T-helper 1 cell treated with Interleukin-12 subunit alpha and Interleukin-12 subunit beta and Interleukin-4 antibody, amounts not matched to agents 30 μg/mL and 1 μg/mL, for 36 hours (primary cell): ENCODE measurements around the gene FARP1.
"Not testable (repeated sequence)": the region's sequence is repeated elsewhere in the genome, so short reads cannot be mapped to it uniquely, and the experiment has no call there.

Experiments used
- H3K27ac Mint-ChIP-seq: one replicate; pipeline ENCODE4 v1.8.0; 2021; ENCODE audit warnings: mild to moderate bottlenecking, mixed read lengths
- H3K27me3 Mint-ChIP-seq: one replicate; pipeline ENCODE4 v1.8.0; 2021; ENCODE audit warnings: low read depth, mixed read lengths
- H3K36me3 Mint-ChIP-seq: one replicate; pipeline ENCODE4 v1.8.0; 2021; ENCODE audit warnings: low read depth, mixed read lengths
- H3K4me1 Mint-ChIP-seq: one replicate; pipeline ENCODE4 v1.8.0; 2021; ENCODE audit warnings: low read depth, mixed read lengths
- H3K4me3 Mint-ChIP-seq: one replicate; pipeline ENCODE4 v1.8.0; 2021; ENCODE audit warnings: mild to moderate bottlenecking, moderate library complexity, mixed read lengths
- H3K9me3 Mint-ChIP-seq: one replicate; pipeline ENCODE4 v1.8.0; 2021; ENCODE audit warnings: mixed read lengths

The FARP1 gene

DNA sequence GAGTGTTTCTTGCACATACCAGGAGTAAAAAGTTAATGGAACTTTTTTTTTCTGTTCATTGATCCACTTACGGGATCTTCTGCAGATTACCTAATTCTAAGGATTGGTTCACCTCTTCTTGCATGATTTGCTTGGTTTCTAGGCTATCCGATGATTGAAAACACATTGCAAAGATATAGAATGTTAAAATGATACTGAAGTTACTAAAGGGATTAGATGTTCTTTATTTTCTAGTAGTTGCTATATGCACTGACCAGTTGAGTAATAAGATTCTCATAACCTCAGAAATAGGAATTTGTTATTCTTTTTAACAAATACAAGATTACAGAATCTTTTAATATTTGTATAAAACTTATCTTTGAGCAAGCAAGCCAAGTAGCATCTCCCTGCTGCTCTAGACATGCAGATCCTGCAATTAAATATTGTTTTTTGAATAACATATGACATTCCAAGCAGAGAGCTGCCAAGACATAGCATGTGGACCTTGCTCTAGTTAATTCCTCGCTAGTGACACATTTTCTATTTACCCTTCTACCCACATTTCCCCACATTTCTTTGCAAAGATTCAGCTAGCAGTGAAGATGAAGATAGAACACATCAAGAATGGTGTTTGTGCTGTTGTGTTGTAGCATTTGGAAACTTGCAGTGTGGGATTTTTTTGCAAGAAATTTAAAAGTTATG, 85.9 kb downstream of the FARP1 start:
- H3K36me3 Mint-ChIP-seq: no peaks in the 10 kb centered on the region
- H3K27me3 Mint-ChIP-seq: no peaks in the 10 kb centered on the region
- H3K27ac Mint-ChIP-seq: no peak overlapping the region
- H3K4me1 Mint-ChIP-seq: no peaks in the 10 kb centered on the region
- H3K9me3 Mint-ChIP-seq: no peaks in the 10 kb centered on the region
- H3K4me3 Mint-ChIP-seq: no peak overlapping the region

DNA sequence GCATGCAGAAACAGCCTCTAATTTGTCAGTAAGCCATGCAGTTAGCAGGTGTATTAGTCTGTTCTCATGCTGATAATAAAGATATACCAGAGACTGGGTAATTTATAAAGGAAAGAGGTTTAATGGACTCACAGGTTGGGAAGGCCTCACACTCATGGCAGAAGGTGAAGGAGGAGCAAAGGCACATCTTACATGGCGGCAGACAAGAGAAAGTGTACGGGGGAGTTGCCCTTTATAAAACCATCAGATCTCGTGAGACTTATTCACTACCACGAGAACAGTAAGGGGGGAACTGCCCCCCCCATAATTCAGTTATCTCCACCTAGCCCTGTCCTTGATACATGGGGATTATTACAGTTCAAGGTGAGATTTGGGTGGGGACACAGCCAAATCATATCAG, 87.9 kb downstream of the FARP1 start:
- not testable (repeated sequence) for H3K27ac Mint-ChIP-seq, H3K9me3 Mint-ChIP-seq, H3K36me3 Mint-ChIP-seq, H3K4me1 Mint-ChIP-seq, H3K27me3 Mint-ChIP-seq, H3K4me3 Mint-ChIP-seq

DNA sequence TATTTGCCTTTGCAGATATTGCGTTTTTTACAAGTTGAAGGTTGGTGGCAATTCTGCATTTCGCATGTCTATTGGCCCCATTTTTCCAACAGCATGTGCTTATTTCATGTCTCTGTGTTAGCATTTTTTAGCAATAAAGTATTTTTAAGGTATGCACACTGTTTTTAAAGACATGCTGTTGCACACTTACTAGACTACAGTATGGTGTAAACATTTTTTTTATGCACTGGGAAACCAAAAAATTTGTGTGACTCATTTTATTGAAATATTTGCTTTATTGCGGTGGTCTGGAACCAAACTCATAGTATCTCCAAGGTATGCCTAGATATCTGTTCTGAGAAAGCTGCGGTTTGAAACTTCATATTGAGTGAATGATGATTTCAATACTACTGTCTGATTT, 89.6 kb downstream of the FARP1 start:
- Mint-ChIP-seq H3K27me3 (no peaks in the 10 kb centered on the region), H3K4me3 (no peak overlapping the region), H3K9me3 (no peaks in the 10 kb centered on the region), H3K27ac (no peak overlapping the region), H3K36me3 (no peaks in the 10 kb centered on the region), H3K4me1 (no peaks in the 10 kb centered on the region)

DNA sequence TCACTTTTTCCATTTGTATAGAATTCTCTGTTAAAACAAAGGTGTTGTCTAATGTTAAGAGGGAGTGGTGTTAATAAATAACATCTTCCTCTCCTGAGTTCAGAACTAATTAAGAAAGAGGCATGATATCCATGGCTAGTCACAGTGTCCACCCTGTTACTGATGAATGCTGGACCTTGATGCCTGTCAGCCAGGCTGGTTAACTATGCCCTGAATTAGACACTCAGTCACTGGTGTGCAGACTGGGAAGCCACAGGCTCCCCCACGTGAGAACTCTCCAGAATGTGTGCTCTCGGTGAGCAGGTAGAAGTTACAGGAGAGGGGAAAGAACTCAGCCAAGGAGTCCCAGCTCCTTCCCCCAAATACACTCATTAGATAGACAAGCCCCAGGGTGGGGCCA, 90.2 kb downstream of the FARP1 start:
- Mint-ChIP-seq H3K9me3 (no peaks in the 10 kb centered on the region), H3K4me3 (no peak overlapping the region), H3K36me3 (no peaks in the 10 kb centered on the region), H3K27ac (no peak overlapping the region), H3K4me1 (no peaks in the 10 kb centered on the region), H3K27me3 (no peaks in the 10 kb centered on the region)

DNA sequence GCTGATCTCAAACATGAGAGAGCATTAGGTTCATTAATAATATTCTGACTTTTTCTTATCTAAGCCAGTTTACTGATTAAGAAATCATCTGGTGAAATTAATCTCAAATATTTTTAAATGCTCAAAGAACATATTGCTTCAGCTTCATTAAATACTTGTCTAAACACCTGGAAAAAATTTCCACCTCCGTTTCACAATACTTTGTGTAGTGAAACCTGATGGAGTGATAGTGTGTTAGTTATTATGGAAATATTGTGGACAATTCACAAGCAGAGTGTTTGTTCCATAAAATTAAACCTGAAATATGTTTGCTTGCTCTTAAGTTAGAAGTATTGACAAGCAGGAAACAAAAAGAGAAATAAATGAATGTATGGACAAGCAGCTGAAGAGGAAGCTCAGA, 91.5 kb downstream of the FARP1 start:
- no peaks in the 10 kb centered on the region for H3K9me3 Mint-ChIP-seq
- H3K27me3 Mint-ChIP-seq: no peaks in the 10 kb centered on the region
- H3K27ac Mint-ChIP-seq: no peak overlapping the region
- no peaks in the 10 kb centered on the region for H3K36me3 Mint-ChIP-seq
- H3K4me3 Mint-ChIP-seq: no peak overlapping the region
- no peaks in the 10 kb centered on the region for H3K4me1 Mint-ChIP-seq

DNA sequence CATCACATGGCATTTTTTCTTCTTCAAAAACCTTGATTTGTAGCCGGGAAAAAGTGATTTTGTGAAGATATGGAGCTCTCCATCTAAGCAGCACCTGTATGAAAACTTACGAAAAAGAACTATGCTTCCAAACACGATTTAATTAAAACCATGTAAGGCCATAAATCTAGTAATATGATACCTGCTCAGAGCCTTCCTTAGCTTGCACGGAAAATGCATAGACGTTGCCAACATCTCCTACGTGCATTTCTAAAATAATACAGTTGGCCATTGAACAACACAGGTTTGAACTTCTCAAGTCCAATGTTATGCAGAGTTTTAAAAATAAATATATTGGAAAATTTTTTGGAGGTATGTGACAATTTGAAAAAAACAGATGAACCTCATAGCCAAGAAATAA, 93.3 kb downstream of the FARP1 start:
- Mint-ChIP-seq H3K4me3 (no peak overlapping the region), H3K27me3 (no peaks in the 10 kb centered on the region), H3K4me1 (no peaks in the 10 kb centered on the region), H3K9me3 (no peaks in the 10 kb centered on the region), H3K36me3 (no peaks in the 10 kb centered on the region), H3K27ac (no peak overlapping the region)

DNA sequence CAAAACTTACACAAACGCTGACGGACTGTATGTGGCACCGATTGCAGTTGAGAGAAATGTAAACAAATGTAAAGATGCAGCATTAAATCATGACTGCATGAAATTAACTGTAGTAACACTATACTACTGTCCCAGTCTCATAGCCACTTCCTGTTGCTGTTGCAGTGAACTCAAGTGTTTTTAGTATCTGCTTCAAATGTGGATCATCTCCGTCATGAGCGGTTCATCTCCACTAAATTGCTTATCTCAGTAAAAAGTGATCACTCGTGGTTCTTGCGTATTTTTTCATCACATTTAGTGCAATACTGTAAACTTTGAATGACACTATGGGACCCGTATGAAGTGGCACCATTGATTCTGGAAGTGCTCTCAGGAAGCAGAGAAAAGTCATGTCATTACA, 94.4 kb downstream of the FARP1 start:
- H3K27ac Mint-ChIP-seq: no peak overlapping the region
- no peak overlapping the region for H3K4me3 Mint-ChIP-seq
- no peaks in the 10 kb centered on the region for H3K36me3 Mint-ChIP-seq
- no peaks in the 10 kb centered on the region for H3K4me1 Mint-ChIP-seq
- H3K27me3 Mint-ChIP-seq: no peaks in the 10 kb centered on the region
- no peaks in the 10 kb centered on the region for H3K9me3 Mint-ChIP-seq

DNA sequence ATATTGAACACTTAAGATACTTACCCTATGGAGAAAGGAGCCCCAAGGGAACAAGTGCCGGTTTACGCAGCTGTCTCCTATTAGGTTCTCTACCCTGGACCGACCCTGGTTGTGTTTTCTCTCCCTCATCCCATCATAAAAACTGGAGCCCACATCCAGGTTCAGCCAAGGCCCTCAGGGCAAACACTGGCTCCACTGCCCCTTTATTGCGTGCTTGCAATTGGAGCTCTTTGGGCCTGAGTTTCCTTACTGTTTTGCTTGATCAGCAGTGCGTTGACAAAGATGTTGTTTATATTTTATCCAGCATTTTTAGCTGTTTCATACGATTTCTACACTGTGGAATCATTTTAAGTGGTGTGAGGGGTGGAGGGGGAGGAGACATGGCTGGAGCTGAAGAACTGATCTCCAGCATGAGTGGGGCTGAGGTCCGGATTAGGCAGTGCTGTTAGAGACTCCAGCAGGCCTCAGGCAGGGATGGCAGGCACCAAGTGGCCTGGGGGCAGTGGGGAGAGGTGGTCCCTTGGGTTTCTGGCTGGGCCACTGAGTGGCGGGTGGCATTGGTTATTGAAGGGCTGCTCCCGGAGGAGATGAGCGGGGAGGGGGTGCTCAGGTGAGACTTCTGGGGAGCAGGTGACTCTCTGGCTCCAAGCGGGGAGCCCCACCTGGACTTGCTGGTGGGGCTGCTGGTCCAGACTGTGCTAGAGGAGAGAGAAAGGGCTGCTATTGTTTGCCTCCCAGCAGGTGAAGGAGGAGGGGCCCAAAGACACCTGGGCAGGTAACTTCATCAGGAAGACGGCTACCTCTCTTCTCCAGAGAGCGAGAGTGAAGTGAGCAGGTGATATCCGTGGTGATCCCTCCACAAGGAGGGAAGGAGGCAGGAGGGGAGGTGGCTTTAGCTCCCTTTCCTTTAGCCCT, 96.5 kb downstream of the FARP1 start:
- H3K27me3 Mint-ChIP-seq: peaks cover 1% of the 10 kb centered on the region
- no peaks in the 10 kb centered on the region for H3K4me1 Mint-ChIP-seq
- H3K9me3 Mint-ChIP-seq: no peaks in the 10 kb centered on the region
- no peaks in the 10 kb centered on the region for H3K36me3 Mint-ChIP-seq
- H3K27ac Mint-ChIP-seq: no peak overlapping the region
- H3K4me3 Mint-ChIP-seq: no peak overlapping the region

DNA sequence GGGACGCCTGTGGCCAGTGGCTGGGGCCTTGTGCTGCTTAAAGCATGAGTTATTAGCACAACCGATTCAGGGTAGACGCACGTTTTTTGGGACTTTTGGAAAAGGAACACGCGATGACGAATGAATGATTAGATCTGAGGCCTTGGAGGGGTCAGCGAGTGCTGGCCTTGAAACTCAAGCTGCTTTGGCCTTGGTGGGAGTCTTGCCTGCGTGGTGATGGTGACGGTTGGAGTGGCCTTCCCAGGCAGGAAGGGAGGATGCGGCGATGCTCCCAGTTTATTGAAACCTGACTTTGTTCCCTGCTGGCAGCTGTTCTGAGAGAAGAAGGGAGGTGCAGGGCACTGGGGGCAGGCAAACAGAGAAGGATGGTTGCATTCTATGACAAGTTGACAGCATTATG, 97.2 kb downstream of the FARP1 start:
- Mint-ChIP-seq H3K9me3 (no peaks in the 10 kb centered on the region), H3K27me3 (peaks cover 5% of the 10 kb centered on the region), H3K4me1 (no peaks in the 10 kb centered on the region), H3K36me3 (no peaks in the 10 kb centered on the region), H3K27ac (no peak overlapping the region), H3K4me3 (no peak overlapping the region)

DNA sequence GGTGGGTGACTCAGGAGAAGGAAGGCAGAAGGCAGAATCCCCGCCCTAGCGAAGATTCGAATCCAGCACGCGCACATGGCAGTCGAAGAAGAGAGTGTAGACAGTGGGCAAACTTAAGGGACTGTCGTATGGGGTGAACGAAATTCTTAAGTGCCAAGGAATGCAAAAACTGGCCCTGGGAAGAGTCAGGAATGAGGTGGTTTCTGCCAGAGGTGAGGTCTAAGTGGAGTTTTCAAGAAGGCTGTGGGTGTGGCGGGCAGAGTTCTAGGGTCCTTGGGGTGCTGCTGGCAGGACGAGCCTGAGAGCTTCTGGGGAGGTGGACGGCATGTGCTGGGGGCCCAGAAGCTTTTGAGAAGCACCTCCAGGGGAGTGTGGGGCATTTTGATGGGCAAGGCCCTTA, 98.1 kb downstream of the FARP1 start:
- Mint-ChIP-seq H3K27ac (no peak overlapping the region), H3K36me3 (no peaks in the 10 kb centered on the region), H3K27me3 (peaks cover 5% of the 10 kb centered on the region), H3K4me1 (no peaks in the 10 kb centered on the region), H3K4me3 (no peak overlapping the region), H3K9me3 (no peaks in the 10 kb centered on the region)

DNA sequence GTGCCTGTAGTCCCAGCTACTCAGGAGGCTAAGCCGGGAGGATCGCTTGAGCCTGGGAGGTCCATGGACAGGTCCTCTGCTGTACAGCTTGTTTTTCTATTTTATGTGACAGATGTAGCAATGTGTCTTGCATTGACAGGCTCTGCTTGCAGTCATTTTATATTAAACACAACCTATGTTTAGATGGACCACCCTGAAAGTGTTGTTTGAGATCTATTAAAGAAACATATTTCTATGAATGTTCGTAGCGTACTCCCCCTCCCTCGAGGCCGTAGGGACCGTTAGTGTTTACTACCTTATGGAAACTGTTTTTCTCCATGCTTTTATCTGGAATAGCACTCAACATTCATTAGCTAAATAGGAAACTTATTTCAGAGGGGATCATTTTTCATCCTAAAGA, 99.1 kb downstream of the FARP1 start:
- Mint-ChIP-seq H3K27ac (no peak overlapping the region), H3K4me3 (no peak overlapping the region), H3K27me3 (peaks cover 5% of the 10 kb centered on the region), H3K36me3 (no peaks in the 10 kb centered on the region), H3K9me3 (no peaks in the 10 kb centered on the region), H3K4me1 (no peaks in the 10 kb centered on the region)

DNA sequence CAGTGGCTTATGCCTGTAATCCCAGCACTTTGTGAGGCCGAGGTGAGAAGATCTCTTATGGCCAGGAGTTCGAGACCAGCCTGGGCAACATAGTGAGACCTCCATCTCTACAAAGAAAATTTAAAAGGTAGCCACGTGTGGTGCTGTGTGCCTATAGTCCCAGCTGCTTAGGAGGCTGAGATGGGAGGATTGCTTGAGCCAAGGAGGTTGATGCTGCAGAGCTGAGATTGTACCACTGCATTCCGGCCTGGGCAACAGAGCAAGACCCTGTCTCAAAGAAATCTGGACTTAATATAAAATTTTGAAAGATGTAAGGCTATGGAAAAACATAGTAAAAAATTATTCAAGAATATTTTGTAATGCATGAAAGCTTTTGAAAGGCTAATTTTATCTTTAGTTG, 99.5 kb downstream of the FARP1 start:
- Mint-ChIP-seq H3K27me3 (peaks cover 5% of the 10 kb centered on the region), H3K36me3 (no peaks in the 10 kb centered on the region), H3K4me3 (no peak overlapping the region), H3K4me1 (no peaks in the 10 kb centered on the region), H3K27ac (no peak overlapping the region), H3K9me3 (no peaks in the 10 kb centered on the region)

DNA sequence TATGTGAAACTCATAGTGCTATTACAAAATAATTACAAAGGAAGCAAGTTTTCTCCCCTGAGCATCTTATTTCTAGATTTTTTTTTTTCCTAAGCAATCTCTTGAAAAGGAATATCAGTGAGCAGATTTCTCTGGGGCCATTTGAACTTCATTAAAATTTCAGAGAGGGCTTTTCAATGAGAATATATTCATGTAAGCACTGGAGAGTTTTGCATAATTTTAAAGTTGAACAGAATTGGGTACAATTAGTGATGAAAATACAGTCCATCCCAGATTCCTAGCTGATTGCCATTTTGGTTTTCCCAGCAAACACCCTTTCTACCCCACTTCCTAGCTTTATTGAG, 101.0 kb downstream of the FARP1 start:
- Mint-ChIP-seq H3K9me3 (no peaks in the 10 kb centered on the region), H3K4me3 (no peak overlapping the region), H3K4me1 (no peaks in the 10 kb centered on the region), H3K36me3 (no peaks in the 10 kb centered on the region), H3K27me3 (peaks cover 5% of the 10 kb centered on the region), H3K27ac (no peak overlapping the region)

DNA sequence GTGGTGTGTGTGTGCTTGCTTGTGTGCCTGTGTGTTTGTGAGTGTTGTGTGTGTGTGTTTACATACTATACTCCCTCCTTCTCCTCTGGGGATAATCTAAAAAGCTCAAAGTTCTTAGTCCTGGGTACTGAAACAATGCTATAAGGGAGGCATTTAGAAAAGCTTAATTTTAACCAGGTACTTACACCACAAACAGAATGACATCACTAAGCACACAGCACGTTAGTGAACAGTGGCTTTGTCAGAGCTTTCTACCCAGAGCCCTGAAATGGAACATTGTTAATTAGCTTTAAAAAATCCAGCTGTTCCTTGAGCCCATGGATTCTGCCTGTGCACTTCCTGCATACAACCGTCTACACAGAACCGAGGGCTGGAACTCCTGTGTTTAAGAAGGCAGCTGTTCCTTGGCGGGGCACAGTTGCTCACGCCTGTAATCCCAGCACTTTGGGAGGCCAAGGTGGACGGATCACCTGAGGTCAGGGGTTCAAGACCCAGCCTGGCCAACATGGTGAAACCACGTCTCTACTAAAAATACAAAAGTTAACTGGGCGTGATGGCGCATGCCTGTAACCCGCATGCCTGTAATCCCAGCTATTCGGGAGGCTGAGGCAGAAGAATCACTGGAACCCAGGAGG, 103.8 kb downstream of the FARP1 start:
- Mint-ChIP-seq H3K4me1 (no peaks in the 10 kb centered on the region), H3K27me3 (peaks cover 5% of the 10 kb centered on the region), H3K9me3 (no peaks in the 10 kb centered on the region), H3K4me3 (no peak overlapping the region), H3K27ac (no peak overlapping the region), H3K36me3 (no peaks in the 10 kb centered on the region)

DNA sequence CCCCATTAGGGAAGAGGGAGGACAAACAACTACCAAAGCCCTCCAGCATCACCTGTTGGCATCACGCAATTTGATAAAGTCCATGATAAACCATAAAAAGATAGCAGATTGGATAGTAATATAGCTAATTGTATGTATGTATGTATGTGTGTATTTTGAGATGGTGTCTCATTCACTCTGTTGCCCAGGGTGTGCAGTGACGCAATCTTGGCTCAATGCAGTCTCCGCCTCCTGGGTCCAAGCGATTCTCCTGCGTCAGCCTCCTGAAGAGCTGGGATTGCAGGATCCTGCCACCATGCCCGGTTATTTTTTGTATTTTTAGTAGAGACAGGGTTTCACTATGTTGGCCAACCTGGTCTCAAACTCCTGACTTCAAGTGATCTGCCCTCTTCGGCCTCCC, 108.8 kb downstream of the FARP1 start:
- H3K27ac Mint-ChIP-seq: no peak overlapping the region
- H3K36me3 Mint-ChIP-seq: no peaks in the 10 kb centered on the region
- no peak overlapping the region for H3K4me3 Mint-ChIP-seq
- no peaks in the 10 kb centered on the region for H3K9me3 Mint-ChIP-seq
- no peaks in the 10 kb centered on the region for H3K4me1 Mint-ChIP-seq
- peaks cover 3% of the 10 kb centered on the region for H3K27me3 Mint-ChIP-seq
